IPS-NIHi7 (cell line): ENCODE measurements around the gene TTLL11.

Source experiments
- DNase-seq: peaks from one replicate; pipeline ENCODE4 v3.0.0; 2012; ENCODE audit warnings: mixed read lengths; ENCODE audit errors: extremely low spot score

The TTLL11 gene

GRCh38 chr9:121788686-121789366, 304.3 kb downstream of the TTLL11 start:
- DNase-seq: no peak

GRCh38 chr9:121786998-121787422, 306.1 kb downstream of the TTLL11 start:
- no peak for DNase-seq

- no peak for DNase-seq
Observed at GRCh38 chr9:121786543-121786948, 306.6 kb downstream of the TTLL11 start.

- no peak for DNase-seq
Observed at GRCh38 chr9:121785673-121786542, 307.2 kb downstream of the TTLL11 start.

GRCh38 chr9:121784731-121785411, 308.2 kb downstream of the TTLL11 start:
- DNase-seq: no peak

DNA sequence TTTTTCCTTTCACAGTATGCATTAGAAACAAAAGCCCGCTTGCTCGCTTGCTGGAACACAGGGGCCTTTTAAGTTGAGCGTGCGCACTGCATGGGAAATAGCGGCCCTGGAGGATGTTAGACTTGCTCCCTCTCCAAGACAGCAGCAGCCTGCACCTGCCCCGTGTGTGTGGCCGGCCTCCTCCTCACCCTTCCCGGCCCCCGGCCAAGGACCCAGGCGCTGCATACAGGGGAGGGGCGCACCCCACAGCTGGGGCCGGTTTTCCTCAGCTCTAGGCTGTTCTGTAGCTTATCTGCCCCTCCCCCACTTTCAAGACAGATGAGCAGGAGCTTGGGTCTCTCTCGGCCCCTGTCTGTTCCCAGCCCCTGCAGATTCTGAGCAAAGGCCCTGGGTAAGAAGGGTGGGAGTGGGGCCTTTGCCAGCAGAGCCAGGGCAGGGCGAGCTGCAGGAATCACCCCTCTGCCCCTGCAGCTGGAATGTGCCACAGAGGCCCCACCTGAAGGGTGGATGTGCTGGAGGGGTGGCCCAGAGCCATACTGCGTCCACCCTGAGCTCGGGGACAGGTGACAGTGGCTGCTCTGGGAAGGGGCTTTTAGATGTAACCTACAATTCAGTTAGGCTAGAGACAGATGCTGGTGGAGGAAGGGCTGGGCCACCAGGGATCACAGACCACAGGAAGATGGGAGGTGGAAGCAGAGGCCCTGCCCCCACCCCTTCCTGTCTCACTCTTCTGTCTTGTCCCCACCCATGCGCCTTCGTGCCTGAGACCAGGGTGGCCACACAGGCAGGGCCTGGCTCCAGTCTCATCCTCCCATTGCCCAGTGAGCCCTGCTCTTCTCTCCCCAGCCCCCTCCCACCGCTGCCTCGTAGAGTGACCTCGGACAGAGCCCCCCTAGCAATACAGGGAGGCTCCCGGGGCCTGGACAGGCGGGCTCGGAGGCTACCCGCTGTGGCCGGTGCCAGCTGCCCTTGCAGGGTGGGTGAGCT, 309.3 kb downstream of the TTLL11 start:
- DNase-seq: peak; percentile 44

- no peak for DNase-seq
Observed at GRCh38 chr9:121783111-121783510, 310.0 kb downstream of the TTLL11 start.

- DNase-seq: no peak
Observed at GRCh38 chr9:121782514-121783110, 310.5 kb downstream of the TTLL11 start.

DNA sequence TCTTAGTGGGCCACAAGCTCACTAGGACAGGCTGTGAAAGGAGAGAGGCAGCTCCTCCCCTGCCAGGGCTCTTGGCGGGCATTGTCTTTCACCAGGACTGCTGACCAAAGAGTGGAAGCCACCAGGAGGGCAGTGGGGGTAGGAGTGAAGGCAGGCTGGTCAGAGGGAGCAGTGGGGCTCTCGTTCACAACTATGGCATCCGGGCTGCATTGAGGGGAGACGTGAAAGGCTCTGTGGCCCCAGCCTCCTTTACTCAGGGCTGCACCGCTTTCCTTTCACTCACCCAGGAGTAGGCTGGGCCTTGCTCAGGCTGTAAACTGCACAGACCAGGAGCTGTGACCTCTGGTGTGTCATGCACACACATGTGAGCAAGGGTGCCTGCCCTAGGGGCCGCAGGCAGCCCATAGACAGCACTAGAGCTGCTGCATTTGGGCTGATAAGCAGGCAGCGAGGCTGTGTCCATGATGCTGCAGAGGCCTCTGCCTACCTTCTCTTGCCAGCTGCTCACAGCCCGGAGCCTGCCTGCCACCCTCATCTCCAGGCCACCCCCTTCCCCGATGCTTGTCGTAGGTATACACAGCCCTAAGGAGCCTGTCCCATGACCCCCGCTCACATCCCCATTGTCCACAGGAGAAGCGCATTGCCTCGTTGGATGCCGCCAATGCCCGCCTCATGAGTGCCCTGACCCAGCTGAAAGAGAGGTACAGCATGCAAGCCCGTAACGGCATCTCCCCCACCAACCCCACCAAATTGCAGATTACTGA, 311.2 kb downstream of the TTLL11 start:
- no peak for DNase-seq

DNA sequence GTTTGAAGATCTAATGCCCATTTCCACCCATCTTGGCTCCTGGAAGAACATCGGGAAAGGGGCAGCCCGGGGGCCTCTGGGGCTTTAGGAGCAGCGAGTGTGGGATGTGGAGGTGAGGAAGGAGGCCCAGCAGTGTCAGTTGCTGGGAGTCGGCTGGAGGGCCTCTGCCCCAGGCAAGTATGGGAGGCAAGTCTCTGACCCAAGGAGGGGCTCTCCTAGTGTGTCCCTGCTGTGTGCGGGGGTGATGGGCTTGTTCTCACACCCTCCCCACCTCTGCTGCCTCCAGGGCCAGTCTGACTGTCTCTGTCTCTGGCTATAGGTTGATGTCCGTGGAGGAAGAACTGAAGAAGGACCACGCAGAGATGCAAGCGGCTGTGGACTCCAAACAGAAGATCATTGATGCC, 312.0 kb downstream of the TTLL11 start:
- no peak for DNase-seq

DNA sequence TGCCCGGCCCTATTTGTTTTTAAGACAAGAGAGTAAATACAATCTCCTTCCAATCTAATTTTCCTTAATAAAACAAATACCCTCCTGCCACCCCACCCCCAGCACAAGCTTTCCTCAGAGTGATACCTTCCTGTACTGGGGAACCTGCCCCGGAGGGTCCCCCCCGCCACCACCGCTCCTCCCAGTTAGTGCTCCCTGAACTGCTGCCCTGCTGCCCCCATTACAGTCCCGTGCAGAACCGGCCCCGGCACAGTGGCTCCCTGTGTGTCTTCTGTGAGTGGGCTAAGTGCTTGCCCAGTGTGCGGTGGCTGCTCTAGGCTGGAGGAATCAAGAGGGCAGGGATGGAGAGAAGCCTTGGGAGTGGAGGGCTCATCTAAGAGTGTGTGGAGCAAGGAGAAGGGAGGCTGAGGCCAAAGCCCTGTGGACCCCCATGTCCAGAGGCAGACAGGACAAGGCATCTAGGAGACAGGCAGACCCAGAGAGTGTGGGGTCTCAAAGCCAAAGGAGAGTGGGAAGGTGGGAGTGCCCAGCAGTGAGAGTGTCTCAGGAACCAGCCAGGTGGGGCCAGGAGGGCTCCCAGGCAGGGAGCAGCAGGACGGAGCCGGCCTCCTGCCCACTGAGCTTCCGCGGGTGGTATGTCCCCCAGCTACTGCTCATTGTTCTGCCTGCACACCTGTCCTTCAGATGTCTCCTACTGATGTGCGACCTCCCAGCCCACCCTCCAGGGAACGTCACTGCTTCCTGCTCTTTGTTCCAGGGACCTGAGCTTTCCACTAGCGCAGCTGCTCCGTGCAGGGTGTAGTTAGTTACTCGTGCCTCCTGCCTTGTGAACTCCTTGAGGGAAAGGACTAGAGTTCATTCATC, 312.7 kb downstream of the TTLL11 start:
- no peak for DNase-seq

DNA sequence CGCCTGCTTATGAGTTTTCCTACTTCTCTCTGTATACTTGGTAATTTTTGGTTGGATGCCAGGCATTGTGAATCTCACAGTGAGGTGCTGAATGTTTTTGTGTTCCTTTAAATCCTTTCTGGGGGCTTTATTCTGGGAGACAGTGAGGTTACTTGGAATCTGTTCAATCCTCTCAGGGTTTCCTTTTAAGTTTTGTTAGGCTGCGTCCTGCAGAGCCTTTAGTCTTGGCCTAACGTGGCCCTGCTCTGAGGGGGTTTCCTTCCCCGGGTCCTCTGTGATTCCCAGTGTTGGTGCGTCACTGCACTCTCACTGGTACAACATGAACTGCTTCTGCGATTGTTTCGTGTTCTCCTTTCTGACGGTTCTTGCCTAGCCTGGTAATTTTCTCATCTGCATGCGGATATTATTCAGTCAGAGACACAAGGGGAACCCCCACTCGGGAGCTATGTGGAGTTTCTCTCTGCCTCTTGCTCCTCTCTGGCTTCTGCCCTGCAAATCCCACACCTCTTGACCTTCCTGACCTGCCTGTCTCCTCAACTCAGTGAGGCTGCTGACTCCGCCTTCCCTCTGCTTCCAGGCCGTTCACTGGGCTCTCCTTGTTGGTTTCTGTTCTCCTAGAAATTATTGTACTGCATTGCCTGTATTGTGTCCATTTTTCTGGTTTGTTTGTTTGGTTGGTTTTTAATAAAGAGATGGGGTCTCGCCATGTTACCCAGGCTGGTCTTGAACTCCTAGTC, 313.6 kb downstream of the TTLL11 start:
- no peak for DNase-seq

DNA sequence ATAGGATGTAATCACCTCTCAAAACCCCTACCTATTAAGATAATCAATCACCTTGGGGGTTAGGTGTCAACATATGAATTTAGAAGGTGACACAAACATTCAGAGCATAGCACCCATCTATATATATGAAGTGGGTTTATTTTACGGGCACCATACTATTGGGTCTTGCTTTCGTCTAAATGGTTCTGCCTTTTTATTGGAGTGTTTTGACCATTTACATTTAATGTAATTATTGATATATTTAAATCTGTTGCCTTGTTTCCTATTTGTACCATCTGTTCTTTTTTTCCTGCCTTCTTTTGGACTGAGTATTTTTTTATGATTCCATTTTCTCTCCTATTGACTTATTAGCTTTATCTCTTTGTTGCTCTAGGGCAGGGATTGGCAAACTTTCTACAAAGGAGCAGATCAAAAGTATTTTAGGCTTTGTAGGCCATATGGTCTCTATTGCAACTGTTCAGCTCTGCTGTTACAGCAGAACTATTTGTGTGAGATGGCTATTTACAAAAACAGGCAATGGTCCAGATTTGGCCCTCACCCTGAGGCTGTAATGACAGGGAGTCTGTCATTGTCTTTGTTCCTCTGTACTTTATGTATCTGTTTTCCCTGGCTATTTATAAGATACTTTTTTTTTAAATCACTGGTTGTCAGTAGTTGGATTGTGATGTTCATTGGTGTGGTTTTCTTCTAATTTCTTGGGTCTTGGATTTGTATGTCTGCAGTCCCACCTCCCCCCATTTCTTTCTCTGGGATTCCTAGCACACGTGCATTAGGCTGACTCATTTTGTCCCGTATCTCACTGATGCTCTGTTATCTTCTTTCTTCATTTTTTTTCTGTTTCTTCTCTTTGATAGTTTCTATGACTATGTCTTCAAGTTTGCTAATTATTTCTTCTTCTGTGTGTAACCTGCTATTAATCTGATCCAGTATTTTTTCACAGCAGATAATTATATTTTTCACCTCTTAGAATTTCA, 314.6 kb downstream of the TTLL11 start:
- no peak for DNase-seq

GRCh38 chr9:121776739-121777637, 316.1 kb downstream of the TTLL11 start:
- DNase-seq: no peak

DNA sequence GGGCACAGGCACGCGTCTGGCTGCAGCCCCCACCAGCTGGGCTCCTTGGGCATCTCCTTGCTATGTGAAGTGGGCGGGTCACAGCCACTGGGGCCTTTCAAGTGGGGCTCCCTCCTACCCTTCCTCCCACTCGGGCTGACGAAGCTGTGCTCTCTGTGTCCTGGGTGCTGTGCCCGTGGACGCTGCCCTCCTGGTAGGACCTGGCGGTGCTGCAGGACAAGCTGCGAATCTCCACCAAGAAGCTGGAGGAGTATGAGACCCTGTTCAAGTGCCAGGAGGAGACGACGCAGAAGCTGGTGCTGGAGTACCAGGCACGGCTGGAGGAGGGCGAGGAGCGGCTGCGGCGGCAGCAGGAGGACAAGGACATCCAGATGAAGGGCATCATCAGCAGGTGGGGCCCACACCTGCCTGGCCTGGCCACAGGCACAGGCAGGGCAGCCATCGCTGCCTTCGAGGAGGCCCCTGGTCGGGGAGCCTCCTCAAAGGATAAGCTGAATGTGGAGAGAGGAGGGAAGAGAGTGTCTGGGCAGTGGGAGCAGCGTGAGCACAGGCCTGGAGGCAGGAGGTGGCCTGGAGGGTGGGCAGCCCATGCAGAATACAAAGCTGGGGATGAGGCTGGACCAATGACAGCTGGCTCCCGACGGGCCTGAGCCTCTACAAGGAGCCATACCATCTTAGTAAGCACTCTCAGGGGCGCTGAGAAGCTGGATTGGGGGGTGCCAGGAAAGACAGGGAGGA, 316.9 kb downstream of the TTLL11 start:
- DNase-seq: no peak
